Upper lobe of left lung (tissue), 4 donors: ENCODE results near the gene NKAIN2.

ENCODE experiments used
- CTCF ChIP-seq, 6 experiments: fragments of 450-650 bp in 4 of 6; fragments of 200-600 bp in 2 of 6; sonication (generic) in 2 of 6; IDR thresholded peaks; one replicate each; pipeline ENCODE4 v1.5.1; 2016 to 2019; ENCODE audit warnings: antibody characterized with exemption in 6 of 6
- POLR2A ChIP-seq, 4 donors: fragments of 450-650 bp; IDR thresholded peaks; one replicate each; pipeline ENCODE4 v1.5.1; 2016 to 2017; ENCODE audit warnings: antibody characterized with exemption in 4 of 4, mild to moderate bottlenecking in 2 of 4
- POLR2AphosphoS5 ChIP-seq, 2 donors: sonication (generic); formaldehyde crosslinking; IDR thresholded peaks; one replicate each; pipeline ENCODE4 v1.5.1; 2017; ENCODE audit warnings: antibody characterized with exemption in 2 of 2

- TF ChIP-seq CTCF (IDR thresholded peaks at IDR 0.05) (no peak), POLR2AphosphoS5 (IDR thresholded peaks at IDR 0.05) (no peak), POLR2A (IDR thresholded peaks at IDR 0.05) (no peak)
These were observed 169.1 kb downstream of the NKAIN2 start for GRCh38 chr6:123972600-123973294.
